GM21529 (cell line): ENCODE measurements around the gene C9orf40.

Source experiments
- ATAC-seq: cut with Tn5 transposase; IDR thresholded peaks from one replicate; pipeline ENCODE4 v1.9.1; 2021; ENCODE audit not compliant: unreplicated experiment

Gene C9orf40

GRCh38 chr9:74952201-74953151, at the start of gene C9orf40:
Gene C9orf40 (minus strand): TSS chr9:74952912. CDS start chr9:74952611, 301 bp downstream.
- peak; percentile 90 for ATAC-seq

- ATAC-seq, result peak; percentile 90
Measured at GRCh38 chr9:75001719-75002421, 49.2 kb upstream of the C9orf40 start.

DNA sequence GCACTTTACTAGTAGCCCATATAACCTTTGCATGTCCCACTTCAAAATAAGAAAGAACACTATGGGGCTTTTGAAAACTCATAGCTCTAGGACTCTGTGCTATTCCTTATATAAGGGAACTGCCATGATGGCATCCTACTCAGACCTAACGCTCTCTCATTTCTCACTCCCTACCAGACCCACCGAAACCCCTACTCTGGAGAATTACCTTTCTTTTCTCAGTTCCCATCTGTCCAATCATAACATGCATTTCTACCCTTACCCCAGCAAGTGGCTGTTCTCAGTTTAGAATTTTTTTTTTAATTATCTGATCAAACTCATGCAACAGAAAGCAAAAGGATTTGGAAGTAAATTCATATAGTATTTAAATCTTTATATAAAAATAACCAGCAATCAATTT, 48.1 kb upstream of the C9orf40 start:
- peak; percentile 62 for ATAC-seq

GRCh38 chr9:74985041-74985440, 32.3 kb upstream of the C9orf40 start:
- no peak for ATAC-seq

GRCh38 chr9:74983709-74984108, 31.0 kb upstream of the C9orf40 start:
- no peak for ATAC-seq

GRCh38 chr9:74979844-74980243, 27.1 kb upstream of the C9orf40 start:
- ATAC-seq, result no peak

- no peak for ATAC-seq
Measured at GRCh38 chr9:74977287-74977686, 24.6 kb upstream of the C9orf40 start.

- ATAC-seq, result no peak
Measured at GRCh38 chr9:74975538-74975937, 22.8 kb upstream of the C9orf40 start.

DNA sequence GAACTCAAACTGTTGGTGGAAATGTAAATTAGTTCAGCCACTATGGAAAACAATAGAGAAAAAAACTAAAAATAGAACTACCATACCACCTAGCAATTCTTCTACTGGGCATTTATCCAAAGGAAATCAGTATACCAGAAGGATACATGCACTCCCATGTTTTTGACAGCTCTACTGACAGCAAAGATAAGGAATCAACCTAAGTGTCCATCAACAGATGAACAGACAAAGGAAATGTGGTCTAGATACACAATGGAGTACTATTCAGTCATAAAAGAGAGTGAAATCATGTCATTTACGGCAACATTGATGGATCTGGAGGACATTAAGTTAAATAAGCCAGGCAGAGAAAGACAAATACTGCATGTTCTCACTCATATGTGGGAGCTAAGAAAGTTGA, 21.8 kb upstream of the C9orf40 start:
- no peak for ATAC-seq

GRCh38 chr9:74973714-74974113, 21.0 kb upstream of the C9orf40 start:
- no peak for ATAC-seq

DNA sequence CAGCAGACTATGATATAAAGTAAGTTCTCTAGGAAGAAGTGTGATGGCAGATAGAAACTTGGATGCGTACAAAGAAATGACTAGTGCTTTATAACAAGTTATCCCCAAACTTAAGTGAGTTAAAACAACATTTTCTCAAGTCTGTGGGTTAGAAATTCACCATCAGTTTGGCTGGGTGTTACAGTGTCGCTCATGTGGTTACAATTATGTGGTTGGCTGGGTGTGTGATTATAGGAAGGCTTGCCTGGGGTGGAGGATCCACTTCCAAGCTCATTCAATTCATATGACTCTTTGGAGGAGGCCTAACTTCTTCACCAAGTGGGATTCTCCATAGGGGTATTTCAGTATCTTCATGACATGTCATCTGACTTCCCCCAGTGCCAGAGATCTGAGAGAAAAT, 10.3 kb upstream of the C9orf40 start:
- no peak for ATAC-seq

- no peak for ATAC-seq
Measured at GRCh38 chr9:74961496-74961895, 8.8 kb upstream of the C9orf40 start.

DNA sequence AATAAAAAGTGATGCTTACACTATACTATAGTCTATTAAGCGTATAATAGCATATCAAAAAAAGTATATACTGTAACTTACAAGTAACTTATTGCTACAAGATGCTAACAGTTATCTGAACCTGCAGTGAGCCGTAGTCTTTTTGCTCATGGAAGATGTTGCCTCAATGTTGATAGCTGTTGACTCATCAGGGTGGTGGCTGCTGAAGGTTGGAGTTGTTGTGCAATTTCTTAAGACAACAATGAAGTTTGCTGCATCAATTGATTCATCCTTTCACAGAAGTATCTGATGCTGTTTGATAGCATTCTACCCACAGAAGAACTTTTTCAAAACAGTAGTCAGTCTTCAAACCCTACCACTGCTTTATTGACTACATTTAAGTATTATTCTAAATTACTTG, 7.8 kb upstream of the C9orf40 start:
- ATAC-seq, result no peak

GRCh38 chr9:74958587-74958986, 5.9 kb upstream of the C9orf40 start:
- no peak for ATAC-seq

- peak; percentile 8 for ATAC-seq
Measured at GRCh38 chr9:74953235-74953751, 581 bp upstream of the C9orf40 start.

DNA sequence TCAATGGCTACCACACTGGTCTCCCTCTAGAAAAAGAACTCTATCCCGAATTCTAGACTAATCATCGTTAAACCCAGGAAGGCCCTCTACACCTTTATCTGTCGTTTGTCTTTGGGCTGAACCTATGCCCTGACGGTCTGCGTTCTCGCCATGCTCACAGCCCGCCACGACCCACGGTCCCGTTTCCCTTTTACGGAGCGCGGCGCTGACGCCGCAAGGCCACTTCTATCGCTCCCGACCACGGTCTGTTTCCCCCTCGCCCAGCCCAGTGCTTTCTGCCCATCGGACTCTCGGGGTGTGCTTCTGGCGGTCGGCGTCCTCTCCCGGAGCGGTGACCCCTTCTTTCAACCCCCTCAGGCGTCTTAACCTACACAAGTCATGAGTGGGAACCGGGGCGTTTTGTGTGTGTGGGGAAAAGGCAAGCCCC, 974 bp downstream of the C9orf40 start:
- peak; percentile 32 for ATAC-seq

GRCh38 chr9:74951107-74951720, 1.5 kb downstream of the C9orf40 start:
- no peak for ATAC-seq

- ATAC-seq, result no peak
Measured at GRCh38 chr9:74949859-74950855, 2.6 kb downstream of the C9orf40 start.

GRCh38 chr9:74948937-74949336, 3.8 kb downstream of the C9orf40 start:
- no peak for ATAC-seq

- no peak for ATAC-seq
Measured at GRCh38 chr9:74946686-74947085, 6.0 kb downstream of the C9orf40 start.
